ENCODE measurements around the gene AKAP8.

- no peak for TF ChIP-seq POLR2AphosphoS5 (IDR thresholded peaks at IDR 0.05; ENCODE audit: borderline replicate concordance, low read depth, low read length)
- TF ChIP-seq EZH2 (IDR thresholded peaks at IDR 0.05), result no peak
- no peak for TF ChIP-seq FOXP2 (optimal IDR thresholded peaks at IDR 0.05; ENCODE audit: control extremely low read depth, extremely low read length, insufficient read depth)
These were observed 48.4 kb upstream of the AKAP8 start for GRCh38 chr19:15427991-15428471.

All from SK-N-MC (cell line).